Measurements from ENCODE around the gene DLG5.

DNA sequence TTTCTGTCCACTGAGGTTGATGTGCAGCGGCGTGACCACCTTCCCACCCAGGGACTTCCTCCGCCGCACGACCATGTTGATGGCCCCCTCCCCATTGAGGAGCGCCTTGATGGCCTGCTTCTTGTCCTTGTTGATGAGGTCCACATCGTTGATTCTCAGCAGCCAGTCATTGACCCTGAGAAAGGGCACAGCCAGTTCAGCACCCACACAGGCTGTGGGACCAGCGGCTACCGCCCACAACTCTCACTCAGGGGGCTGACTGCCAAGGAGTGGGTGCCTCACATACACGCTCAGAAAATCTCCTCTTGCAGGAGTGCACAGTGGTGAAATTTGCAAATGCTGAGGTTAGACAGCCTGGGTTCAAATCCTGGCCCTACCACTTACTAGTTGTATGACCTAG is 97.2 kb downstream of the DLG5 start:
- no peak for TF ChIP-seq EZH2 (IDR thresholded peaks at IDR 0.05; ENCODE audit: insufficient read depth, low read length)
- TF ChIP-seq, protein P1, sequence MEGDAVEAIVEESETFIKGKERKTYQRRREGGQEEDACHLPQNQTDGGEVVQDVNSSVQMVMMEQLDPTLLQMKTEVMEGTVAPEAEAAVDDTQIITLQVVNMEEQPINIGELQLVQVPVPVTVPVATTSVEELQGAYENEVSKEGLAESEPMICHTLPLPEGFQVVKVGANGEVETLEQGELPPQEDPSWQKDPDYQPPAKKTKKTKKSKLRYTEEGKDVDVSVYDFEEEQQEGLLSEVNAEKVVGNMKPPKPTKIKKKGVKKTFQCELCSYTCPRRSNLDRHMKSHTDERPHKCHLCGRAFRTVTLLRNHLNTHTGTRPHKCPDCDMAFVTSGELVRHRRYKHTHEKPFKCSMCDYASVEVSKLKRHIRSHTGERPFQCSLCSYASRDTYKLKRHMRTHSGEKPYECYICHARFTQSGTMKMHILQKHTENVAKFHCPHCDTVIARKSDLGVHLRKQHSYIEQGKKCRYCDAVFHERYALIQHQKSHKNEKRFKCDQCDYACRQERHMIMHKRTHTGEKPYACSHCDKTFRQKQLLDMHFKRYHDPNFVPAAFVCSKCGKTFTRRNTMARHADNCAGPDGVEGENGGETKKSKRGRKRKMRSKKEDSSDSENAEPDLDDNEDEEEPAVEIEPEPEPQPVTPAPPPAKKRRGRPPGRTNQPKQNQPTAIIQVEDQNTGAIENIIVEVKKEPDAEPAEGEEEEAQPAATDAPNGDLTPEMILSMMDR (IDR thresholded peaks at IDR 0.05; ENCODE audit: insufficient read depth, low read depth, low read length) = no peak

Data from astrocyte (in vitro differentiated cells and primary cell).